ENCODE results near the gene MKRN3.
"Not testable (repeated sequence)": the region's sequence is repeated elsewhere in the genome, so short reads cannot be mapped to it uniquely, and the experiment has no call there.

MKRN3 gene

DNA sequence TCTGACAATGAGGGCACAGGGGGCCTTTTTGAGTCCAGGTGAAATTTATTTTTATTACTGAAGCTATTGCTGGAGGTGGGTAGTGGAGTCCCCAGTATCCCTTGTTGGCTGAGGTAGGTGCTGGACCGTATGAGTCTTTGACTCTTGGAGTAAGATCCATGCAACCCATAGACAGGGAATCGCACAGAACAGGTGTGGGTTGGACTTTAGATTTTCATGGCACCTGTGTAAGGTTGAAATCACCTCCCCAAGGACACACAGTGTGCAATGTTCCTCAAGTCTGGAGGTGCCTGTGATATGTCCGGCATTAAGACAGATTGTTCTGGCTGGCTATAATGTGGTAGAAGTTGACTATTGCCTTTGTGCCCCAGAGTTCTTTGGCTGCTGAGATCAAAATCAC, 23.5 kb downstream of the MKRN3 start:
- DNase-seq (ENCODE audit: low read depth), result no peak

DNA sequence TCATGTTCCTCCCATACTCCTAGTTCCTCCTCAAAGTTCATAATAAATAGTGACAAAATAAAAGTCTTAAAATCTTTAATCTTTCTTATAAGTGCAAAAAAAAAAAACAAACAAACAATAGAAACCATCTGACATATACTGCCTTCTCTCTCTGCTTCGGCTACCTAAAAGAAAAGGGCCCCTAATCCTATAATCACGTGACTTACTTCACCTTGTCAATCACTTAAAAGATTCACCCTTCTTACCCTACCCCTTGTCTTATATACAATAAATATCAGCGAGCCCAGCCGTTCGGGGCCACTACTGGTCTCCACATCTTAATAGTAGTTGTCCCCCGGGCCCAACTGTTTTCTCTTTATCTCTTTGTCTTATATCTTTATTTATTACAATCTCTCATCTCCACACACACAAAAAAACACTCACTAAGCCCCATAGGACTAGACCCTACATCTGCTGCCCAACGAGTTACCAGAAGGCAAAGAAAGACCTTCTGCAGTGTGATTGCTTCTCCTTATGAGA, 28.8 kb downstream of the MKRN3 start:
- no peak for DNase-seq (ENCODE audit: low read depth)

GRCh38 chr15:23595368-23595767, 29.9 kb downstream of the MKRN3 start:
- DNase-seq (ENCODE audit: low read depth), result no peak

GRCh38 chr15:23596736-23597135, 31.3 kb downstream of the MKRN3 start:
- DNase-seq (ENCODE audit: low read depth), result no peak

GRCh38 chr15:23597278-23597677, 31.8 kb downstream of the MKRN3 start:
- DNase-seq (ENCODE audit: low read depth), result not testable (repeated sequence)

DNA sequence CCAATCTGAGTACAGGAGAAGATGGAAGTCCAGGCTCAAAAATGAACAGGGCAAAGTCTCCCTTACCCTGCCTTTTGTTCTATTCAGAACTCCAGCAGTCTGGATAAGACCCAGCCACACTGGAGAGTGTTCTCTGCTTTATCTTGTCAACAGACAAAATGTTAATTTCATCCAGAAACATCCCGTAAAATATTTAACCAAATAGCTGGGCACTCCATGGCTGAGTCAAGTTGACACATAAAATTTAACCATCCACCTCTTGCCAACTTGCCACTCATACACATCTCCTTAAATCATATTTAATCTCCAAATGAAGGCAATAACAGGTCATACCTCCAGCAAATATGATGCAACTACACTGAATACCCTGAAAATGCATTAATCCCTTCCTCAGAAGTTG, 33.6 kb downstream of the MKRN3 start:
- DNase-seq (ENCODE audit: low read depth), result no peak

DNA sequence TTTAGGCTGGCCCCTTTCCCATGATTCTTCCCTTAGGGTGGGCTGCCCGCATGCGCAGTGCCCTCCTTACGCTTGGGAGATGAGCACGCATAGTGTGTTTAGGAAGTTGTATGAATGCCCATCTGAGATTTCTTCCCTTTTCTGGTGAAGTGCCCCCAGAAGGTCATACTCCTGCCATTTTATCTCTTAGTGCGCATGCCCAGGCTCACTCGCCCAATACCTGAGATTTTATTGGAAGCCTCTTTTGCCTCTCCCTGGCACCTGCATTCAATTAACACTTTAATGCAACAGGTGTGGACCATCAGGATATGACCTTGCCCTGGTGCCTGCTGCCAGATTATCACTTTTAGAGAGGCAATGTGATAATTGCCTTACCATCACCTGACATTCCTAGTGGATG, 36.6 kb downstream of the MKRN3 start:
- no peak for DNase-seq (ENCODE audit: low read depth)

GRCh38 chr15:23606226-23606625, 40.8 kb downstream of the MKRN3 start:
- no peak for DNase-seq (ENCODE audit: low read depth)

DNA sequence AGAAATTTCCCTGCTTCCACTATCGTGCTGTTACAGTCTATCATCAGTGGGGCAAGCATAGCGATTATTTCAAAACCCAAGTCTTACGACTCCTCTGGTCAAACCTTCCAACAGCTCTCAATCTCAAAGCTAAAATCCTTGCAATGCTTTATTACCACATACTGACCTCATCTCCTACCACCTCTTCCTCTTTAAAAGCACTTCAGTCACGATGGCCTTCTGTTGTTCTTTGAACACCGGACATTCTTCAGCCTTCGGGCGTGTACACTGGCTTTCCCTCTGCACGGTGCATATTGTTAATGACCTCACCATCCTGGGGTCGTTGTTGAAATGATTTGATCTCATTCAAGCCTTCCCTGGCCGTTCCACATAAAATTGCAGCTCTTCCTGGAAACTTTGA, 51.1 kb downstream of the MKRN3 start:
- no peak for DNase-seq (ENCODE audit: low read depth)
